Stimulated activated CD8-positive, alpha-beta memory T cell treated with anti-CD3 and anti-CD28 coated beads, Interleukin-15, amount 100 ng/mL, for 4 hours (primary cell): ENCODE measurements around the gene CARD10.
A peak's percentile ranks its signal among the peaks of the same experiment; 100 is the strongest.
"Not testable (repeated sequence)": the region's sequence is repeated elsewhere in the genome, so short reads cannot be mapped to it uniquely, and the experiment has no call there.

Source experiments
- DNase-seq, 2 donors: peaks; one replicate each; pipeline ENCODE4 v3.0.0-alpha.2; 2020; ENCODE audit warnings: low read depth in 2 of 2

Gene CARD10

GRCh38 chr22:37553725-37554124 is 34.5 kb upstream of the CARD10 start:
- no peak for DNase-seq

- DNase-seq = no peak
These were observed 33.4 kb upstream of the CARD10 start for GRCh38 chr22:37552524-37553163.

- DNase-seq = no peak
These were observed 32.8 kb upstream of the CARD10 start for GRCh38 chr22:37551981-37552380.

- not testable (repeated sequence) for DNase-seq
These were observed 31.7 kb upstream of the CARD10 start for GRCh38 chr22:37550921-37551320.

GRCh38 chr22:37549704-37550059 is 30.5 kb upstream of the CARD10 start:
- DNase-seq = no peak

- DNase-seq = no peak
These were observed 28.1 kb upstream of the CARD10 start for GRCh38 chr22:37547251-37547741.

- no peak for DNase-seq
These were observed 27.4 kb upstream of the CARD10 start for GRCh38 chr22:37546437-37547250.

GRCh38 chr22:37545703-37546436 is 26.7 kb upstream of the CARD10 start:
- DNase-seq = no peak

- DNase-seq = no peak
These were observed 25.9 kb upstream of the CARD10 start for GRCh38 chr22:37544955-37545702.

GRCh38 chr22:37542959-37543358 is 23.7 kb upstream of the CARD10 start:
- no peak for DNase-seq

- DNase-seq = not testable (repeated sequence)
These were observed 23.2 kb upstream of the CARD10 start for GRCh38 chr22:37542416-37542815.

GRCh38 chr22:37539790-37540189 is 20.6 kb upstream of the CARD10 start:
- DNase-seq = not testable (repeated sequence)

- peak; percentile 68 to 76 for DNase-seq
These were observed 19.6 kb upstream of the CARD10 start for GRCh38 chr22:37538590-37539357.

- no peak for DNase-seq
These were observed 15.9 kb upstream of the CARD10 start for GRCh38 chr22:37535159-37535558.

- no peak for DNase-seq
These were observed 15.2 kb upstream of the CARD10 start for GRCh38 chr22:37534445-37534844.

GRCh38 chr22:37533995-37534394 is 14.8 kb upstream of the CARD10 start:
- no peak for DNase-seq

- DNase-seq = no peak
These were observed 10.6 kb upstream of the CARD10 start for GRCh38 chr22:37529652-37530345.

- not testable (repeated sequence) for DNase-seq
These were observed 8.7 kb upstream of the CARD10 start for GRCh38 chr22:37527952-37528351.

GRCh38 chr22:37527081-37527752 is 8.0 kb upstream of the CARD10 start:
- DNase-seq = not testable (repeated sequence)

- DNase-seq = no peak
These were observed 7.2 kb upstream of the CARD10 start for GRCh38 chr22:37526376-37526775.
